HL-60 (cell line): ENCODE data around the gene RAMP2.

Experiments used
- DNase-seq, 2 experiments: peaks; one replicate each; pipeline ENCODE4 v3.0.0-alpha.2; 2010 to 2020; ENCODE audit warnings: low read depth in 1 of 2, low spot score in 1 of 2
- H3K27ac ChIP-seq: fragments of 250-450 bp; sonication (Bioruptor Pico); replicated peaks from 2 replicates; pipeline ENCODE4 v1.5.1; 2020; ENCODE audit warnings: mild to moderate bottlenecking, moderate library complexity
- H3K27me3 ChIP-seq: fragments of 250-450 bp; sonication (Bioruptor Pico); 2 replicates; pipeline ENCODE4 v1.5.1; 2021; ENCODE audit warnings: mild to moderate bottlenecking, moderate library complexity; ENCODE audit not compliant: insufficient read depth, poor library complexity, severe bottlenecking
- H3K4me3 ChIP-seq: replicated peaks from 2 replicates; pipeline ENCODE4 v1.5.1; 2011; ENCODE audit warnings: mild to moderate bottlenecking, control low read depth, low read length; ENCODE audit not compliant: insufficient read depth
- GABPA ChIP-seq: IDR thresholded peaks from 2 replicates; pipeline ENCODE4 v1.6.1; 2012; ENCODE audit warnings: low read depth
- POLR2AphosphoS5 ChIP-seq: IDR thresholded peaks from 2 replicates; pipeline ENCODE4 v1.6.1; 2012; ENCODE audit warnings: low read depth
- SPI1 ChIP-seq: IDR thresholded peaks from 2 replicates; pipeline ENCODE4 v1.6.1; 2012; ENCODE audit warnings: low read depth, mild to moderate bottlenecking, borderline replicate concordance
- TF ChIP-seq, protein P1 (sequence below): IDR thresholded peaks from 2 replicates; pipeline ENCODE4 v1.6.1; 2012; ENCODE audit warnings: low read depth; ENCODE audit not compliant: insufficient replicate concordance
- TF ChIP-seq, protein P2 (sequence below): IDR thresholded peaks from one replicate; pipeline ENCODE4 v1.5.1; 2011; ENCODE audit warnings: low read length, control low read depth, inconsistent platforms; ENCODE audit not compliant: insufficient read depth

The RAMP2 gene

GRCh38 chr17:42748908-42749798 lies 11.9 kb upstream of the RAMP2 start:
- TF ChIP-seq, protein P1, sequence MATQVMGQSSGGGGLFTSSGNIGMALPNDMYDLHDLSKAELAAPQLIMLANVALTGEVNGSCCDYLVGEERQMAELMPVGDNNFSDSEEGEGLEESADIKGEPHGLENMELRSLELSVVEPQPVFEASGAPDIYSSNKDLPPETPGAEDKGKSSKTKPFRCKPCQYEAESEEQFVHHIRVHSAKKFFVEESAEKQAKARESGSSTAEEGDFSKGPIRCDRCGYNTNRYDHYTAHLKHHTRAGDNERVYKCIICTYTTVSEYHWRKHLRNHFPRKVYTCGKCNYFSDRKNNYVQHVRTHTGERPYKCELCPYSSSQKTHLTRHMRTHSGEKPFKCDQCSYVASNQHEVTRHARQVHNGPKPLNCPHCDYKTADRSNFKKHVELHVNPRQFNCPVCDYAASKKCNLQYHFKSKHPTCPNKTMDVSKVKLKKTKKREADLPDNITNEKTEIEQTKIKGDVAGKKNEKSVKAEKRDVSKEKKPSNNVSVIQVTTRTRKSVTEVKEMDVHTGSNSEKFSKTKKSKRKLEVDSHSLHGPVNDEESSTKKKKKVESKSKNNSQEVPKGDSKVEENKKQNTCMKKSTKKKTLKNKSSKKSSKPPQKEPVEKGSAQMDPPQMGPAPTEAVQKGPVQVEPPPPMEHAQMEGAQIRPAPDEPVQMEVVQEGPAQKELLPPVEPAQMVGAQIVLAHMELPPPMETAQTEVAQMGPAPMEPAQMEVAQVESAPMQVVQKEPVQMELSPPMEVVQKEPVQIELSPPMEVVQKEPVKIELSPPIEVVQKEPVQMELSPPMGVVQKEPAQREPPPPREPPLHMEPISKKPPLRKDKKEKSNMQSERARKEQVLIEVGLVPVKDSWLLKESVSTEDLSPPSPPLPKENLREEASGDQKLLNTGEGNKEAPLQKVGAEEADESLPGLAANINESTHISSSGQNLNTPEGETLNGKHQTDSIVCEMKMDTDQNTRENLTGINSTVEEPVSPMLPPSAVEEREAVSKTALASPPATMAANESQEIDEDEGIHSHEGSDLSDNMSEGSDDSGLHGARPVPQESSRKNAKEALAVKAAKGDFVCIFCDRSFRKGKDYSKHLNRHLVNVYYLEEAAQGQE: no peak
- no peak for TF ChIP-seq GABPA
- TF ChIP-seq, protein P2, sequence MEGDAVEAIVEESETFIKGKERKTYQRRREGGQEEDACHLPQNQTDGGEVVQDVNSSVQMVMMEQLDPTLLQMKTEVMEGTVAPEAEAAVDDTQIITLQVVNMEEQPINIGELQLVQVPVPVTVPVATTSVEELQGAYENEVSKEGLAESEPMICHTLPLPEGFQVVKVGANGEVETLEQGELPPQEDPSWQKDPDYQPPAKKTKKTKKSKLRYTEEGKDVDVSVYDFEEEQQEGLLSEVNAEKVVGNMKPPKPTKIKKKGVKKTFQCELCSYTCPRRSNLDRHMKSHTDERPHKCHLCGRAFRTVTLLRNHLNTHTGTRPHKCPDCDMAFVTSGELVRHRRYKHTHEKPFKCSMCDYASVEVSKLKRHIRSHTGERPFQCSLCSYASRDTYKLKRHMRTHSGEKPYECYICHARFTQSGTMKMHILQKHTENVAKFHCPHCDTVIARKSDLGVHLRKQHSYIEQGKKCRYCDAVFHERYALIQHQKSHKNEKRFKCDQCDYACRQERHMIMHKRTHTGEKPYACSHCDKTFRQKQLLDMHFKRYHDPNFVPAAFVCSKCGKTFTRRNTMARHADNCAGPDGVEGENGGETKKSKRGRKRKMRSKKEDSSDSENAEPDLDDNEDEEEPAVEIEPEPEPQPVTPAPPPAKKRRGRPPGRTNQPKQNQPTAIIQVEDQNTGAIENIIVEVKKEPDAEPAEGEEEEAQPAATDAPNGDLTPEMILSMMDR: no peak
- TF ChIP-seq POLR2AphosphoS5: no peak
- TF ChIP-seq SPI1: no peak
- DNase-seq: no peak
- no peaks in the 10 kb centered on the region for H3K27me3 ChIP-seq
- no peak overlapping the region for H3K27ac ChIP-seq
- H3K4me3 ChIP-seq: no peak overlapping the region

DNA sequence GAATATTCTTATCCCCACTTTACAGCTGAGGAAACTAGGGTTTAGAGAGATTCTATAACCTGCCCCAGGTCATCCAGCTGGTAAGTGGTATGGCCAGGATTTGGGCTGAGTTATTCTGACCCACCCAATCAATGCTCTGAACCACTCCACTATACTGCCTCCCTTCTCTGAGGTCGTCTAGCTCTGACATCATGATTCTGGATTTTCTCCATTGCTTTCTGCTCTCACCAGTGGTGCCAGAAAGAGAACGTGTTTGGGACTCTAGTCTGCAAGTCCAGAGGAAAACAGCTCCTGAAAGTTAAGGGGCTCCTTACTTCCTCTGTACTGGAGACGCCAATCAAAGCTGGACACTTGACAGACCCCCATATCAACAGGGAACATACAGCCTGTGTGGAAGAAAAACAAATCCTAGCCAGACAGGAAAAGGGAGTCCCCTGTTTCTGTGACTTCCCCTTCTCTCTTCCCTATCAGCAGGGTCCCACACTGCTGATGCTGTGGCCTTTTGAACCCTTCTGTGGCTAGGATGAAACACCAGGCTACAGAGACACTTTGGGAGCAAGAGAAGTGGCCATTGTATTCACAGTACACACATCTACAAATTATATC lies 10.2 kb upstream of the RAMP2 start:
- no peak overlapping the region for H3K4me3 ChIP-seq
- H3K27me3 ChIP-seq: no peaks in the 10 kb centered on the region
- H3K27ac ChIP-seq: no peak overlapping the region
- TF ChIP-seq, protein P1: no peak
- TF ChIP-seq SPI1: peak; percentile 65; the same call in 1 of the 2 replicates
- peak in 1 of 2 experiments; percentile 13 for DNase-seq

DNA sequence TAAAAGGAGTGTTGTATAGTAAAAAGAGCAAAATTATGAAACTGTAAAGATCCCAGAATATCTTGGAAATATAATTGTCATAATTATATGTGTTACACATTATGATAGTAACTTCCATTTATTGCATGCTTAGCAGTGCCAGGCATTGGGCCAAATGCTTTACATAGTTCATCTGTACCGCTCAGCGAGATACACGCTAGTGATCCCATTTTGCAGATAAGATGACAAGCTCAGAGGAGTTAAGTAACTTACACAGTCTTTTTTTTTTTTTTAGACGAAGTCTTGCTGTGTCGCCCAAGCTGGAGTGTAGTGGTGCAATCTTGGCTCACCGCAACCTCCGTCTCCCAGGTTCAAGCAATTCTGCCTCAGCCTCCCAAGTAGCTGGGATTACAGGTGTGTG lies 9.4 kb upstream of the RAMP2 start:
- H3K4me3 ChIP-seq: no peak overlapping the region
- no peak for DNase-seq
- no peak for TF ChIP-seq SPI1
- TF ChIP-seq GABPA: no peak
- TF ChIP-seq, protein P2: no peak
- TF ChIP-seq POLR2AphosphoS5: no peak
- TF ChIP-seq, protein P1: no peak
- no peak overlapping the region for H3K27ac ChIP-seq
- H3K27me3 ChIP-seq: no peaks in the 10 kb centered on the region
